Measurements from ENCODE around the gene BRPF1.

DNA sequence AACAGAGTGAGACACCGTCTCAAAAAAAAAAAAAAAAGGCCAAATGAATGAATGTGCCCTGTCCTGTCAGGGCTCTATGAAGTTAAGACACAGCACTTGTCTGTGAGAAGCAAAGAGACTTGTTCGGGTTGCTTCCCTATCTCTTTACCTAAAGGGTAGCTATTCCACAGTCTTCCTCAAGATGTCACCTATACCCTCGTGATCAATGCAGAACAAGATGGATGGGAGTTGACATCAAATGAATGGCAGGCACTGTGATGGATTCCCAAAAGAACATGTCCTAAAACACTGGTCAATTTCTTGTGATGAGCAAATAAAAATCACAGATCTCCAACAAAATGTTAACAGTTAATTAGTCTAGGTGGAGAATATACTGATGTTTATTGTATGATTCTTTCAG, 51.2 kb downstream of the BRPF1 start:
- TF ChIP-seq, protein P1, sequence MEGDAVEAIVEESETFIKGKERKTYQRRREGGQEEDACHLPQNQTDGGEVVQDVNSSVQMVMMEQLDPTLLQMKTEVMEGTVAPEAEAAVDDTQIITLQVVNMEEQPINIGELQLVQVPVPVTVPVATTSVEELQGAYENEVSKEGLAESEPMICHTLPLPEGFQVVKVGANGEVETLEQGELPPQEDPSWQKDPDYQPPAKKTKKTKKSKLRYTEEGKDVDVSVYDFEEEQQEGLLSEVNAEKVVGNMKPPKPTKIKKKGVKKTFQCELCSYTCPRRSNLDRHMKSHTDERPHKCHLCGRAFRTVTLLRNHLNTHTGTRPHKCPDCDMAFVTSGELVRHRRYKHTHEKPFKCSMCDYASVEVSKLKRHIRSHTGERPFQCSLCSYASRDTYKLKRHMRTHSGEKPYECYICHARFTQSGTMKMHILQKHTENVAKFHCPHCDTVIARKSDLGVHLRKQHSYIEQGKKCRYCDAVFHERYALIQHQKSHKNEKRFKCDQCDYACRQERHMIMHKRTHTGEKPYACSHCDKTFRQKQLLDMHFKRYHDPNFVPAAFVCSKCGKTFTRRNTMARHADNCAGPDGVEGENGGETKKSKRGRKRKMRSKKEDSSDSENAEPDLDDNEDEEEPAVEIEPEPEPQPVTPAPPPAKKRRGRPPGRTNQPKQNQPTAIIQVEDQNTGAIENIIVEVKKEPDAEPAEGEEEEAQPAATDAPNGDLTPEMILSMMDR (IDR thresholded peaks at IDR 0.05), result no peak
- TF ChIP-seq POLR2A (IDR thresholded peaks at IDR 0.05), result no peak

Data from uterus (tissue), 2 donors.